Keratinocyte (primary cell): ENCODE measurements around the gene CREB3L2. TPM values are rescaled to one million over a fixed set of nuclear protein-coding genes. Genes with fewer than 3 reads are reported as not detected.

Source experiments
- DNase-seq: peaks from one replicate; pipeline ENCODE4 v3.0.0-alpha.2; 2011; ENCODE audit warnings: low read depth, missing footprints, low spot score
- FAIRE-seq: peaks from 2 replicates; lab custom pipeline; 2011; peaks lifted over from hg19 to GRCh38; lab: Jason Lieb, UNC
- H2AFZ ChIP-seq: 2 replicates; pipeline ENCODE4 v1.6.0; 2012; ENCODE audit warnings: low read length, control low read depth, inconsistent platforms; ENCODE audit not compliant: control insufficient read depth
- H3K27ac ChIP-seq: 2 replicates; pipeline ENCODE4 v1.5.1; 2011; ENCODE audit warnings: low read length; ENCODE audit not compliant: control insufficient read depth, insufficient read depth
- H3K27me3 ChIP-seq: 3 replicates; pipeline ENCODE4 v1.6.0; 2011; ENCODE audit warnings: low read length; ENCODE audit not compliant: control insufficient read depth, insufficient read depth; ENCODE audit errors: extremely low read depth
- H3K36me3 ChIP-seq, 2 experiments: 2 replicates in 1 of 2; 3 replicates in 1 of 2; pipeline ENCODE4 v1.5.1; 2011; ENCODE audit warnings: low read length in 2 of 2, mild to moderate bottlenecking in 1 of 2; ENCODE audit not compliant: control insufficient read depth in 2 of 2, insufficient read depth in 2 of 2; ENCODE audit errors: extremely low read depth in 1 of 2
- H3K4me1 ChIP-seq: 3 replicates; pipeline ENCODE4 v1.5.1; 2011; ENCODE audit warnings: low read length; ENCODE audit not compliant: control insufficient read depth, insufficient read depth; ENCODE audit errors: extremely low read depth
- H3K4me2 ChIP-seq: 3 replicates; pipeline ENCODE4 v1.6.0; 2011; ENCODE audit warnings: low read depth, low read length; ENCODE audit not compliant: control insufficient read depth, insufficient read depth; ENCODE audit errors: extremely low read depth
- H3K4me3 ChIP-seq, 3 experiments: fragments of 200-600 bp in 1 of 3; sonication (generic) in 1 of 3; 2 replicates in 2 of 3; 3 replicates in 1 of 3; pipeline ENCODE4 v1.5.1; 2011 to 2016; ENCODE audit warnings: low read length in 3 of 3, mild to moderate bottlenecking in 3 of 3, control low read depth in 2 of 3, inconsistent platforms in 1 of 3, low read depth in 1 of 3, mixed read lengths in 1 of 3, mixed run types in 1 of 3, moderate library complexity in 1 of 3; ENCODE audit not compliant: control insufficient read depth in 2 of 3, insufficient read depth in 2 of 3; ENCODE audit errors: extremely low read depth in 1 of 3
- H3K79me2 ChIP-seq: 2 replicates; pipeline ENCODE4 v1.6.0; 2012; ENCODE audit warnings: low read length; ENCODE audit not compliant: control insufficient read depth, insufficient read depth
- H3K9ac ChIP-seq: 3 replicates; pipeline ENCODE4 v1.6.0; 2011; ENCODE audit warnings: low read length; ENCODE audit not compliant: control insufficient read depth, insufficient read depth; ENCODE audit errors: extremely low read depth
- H3K9me1 ChIP-seq: 3 replicates; pipeline ENCODE4 v1.6.0; 2011; ENCODE audit warnings: low read length; ENCODE audit not compliant: control insufficient read depth, insufficient read depth; ENCODE audit errors: extremely low read depth
- H3K9me3 ChIP-seq: 2 replicates; pipeline ENCODE4 v1.5.1; 2012; ENCODE audit warnings: low read depth, low read length; ENCODE audit not compliant: control insufficient read depth
- H4K20me1 ChIP-seq: 3 replicates; pipeline ENCODE4 v1.6.0; 2011; ENCODE audit warnings: low read length; ENCODE audit not compliant: control insufficient read depth, insufficient read depth; ENCODE audit errors: extremely low read depth
- CTCF ChIP-seq, 3 experiments: IDR thresholded peaks in 1 of 3; conservative IDR thresholded peaks in 1 of 3; optimal IDR thresholded peaks in 1 of 3; 2 replicates in 2 of 3; 3 replicates in 1 of 3; pipeline versions ENCODE3 to v1.5.1; 2011; ENCODE audit warnings: low read length in 3 of 3, mild to moderate bottlenecking in 3 of 3, moderate library complexity in 2 of 3, control low read depth in 1 of 3, inconsistent platforms in 1 of 3; ENCODE audit not compliant: insufficient read depth in 2 of 3; ENCODE audit errors: extremely low read depth in 1 of 3
- EZH2 ChIP-seq: IDR thresholded peaks from one replicate; pipeline ENCODE4 v1.6.1; 2012; ENCODE audit warnings: inconsistent platforms, mild to moderate bottlenecking, low read length, moderate library complexity
- dilution Hi-C: fragments of 300-500 bp; cut with MboI; formaldehyde crosslinking; loops from one replicate; pipeline ENCODE4 v1.7.0; 2020; ENCODE audit warnings: low sequenced_read_pairs; ENCODE audit not compliant: extremely low pct_ligation_motif_present
- polyA plus RNA-seq, 5 experiments: library from polyadenylated mRNA; depleted of rRNA in 3 of 5; stranded (reverse) in 3 of 5; stranded (forward) in 1 of 5; unstranded in 1 of 5; fragments of >200 nt; gene quantifications; 1 replicate in 1 of 5; 2 replicates in 3 of 5; 3 replicates in 1 of 5; pipeline versions ENCODE4 v1.2.1 to v1.2.3, GENCODE V29; 2011 to 2012; ENCODE audit warnings: missing spikeins in 2 of 5, low read depth in 1 of 5, low replicate concordance in 1 of 5

CREB3L2 gene
- polyA plus RNA-seq, 1 donor (not counting 4 experiments of a cell fraction or from before 2014, with no cell fraction given), result 12.8 TPM

GRCh38 chr7:137878333-137878961, 123.4 kb downstream of the CREB3L2 start:
- H3K4me1 ChIP-seq, result peaks cover 39% of the 10 kb centered on the region
- dilution Hi-C loops, result no loop called here
- no peaks in the 10 kb centered on the region for H4K20me1 ChIP-seq
- H3K9me1 ChIP-seq, result peaks cover 2% of the 10 kb centered on the region
- no peak overlapping the region for H2AFZ ChIP-seq
- no peak for DNase-seq
- H3K27ac ChIP-seq, result no peak overlapping the region
- H3K27me3 ChIP-seq, result no peaks in the 10 kb centered on the region
- H3K4me2 ChIP-seq, result no peak overlapping the region
- H3K9me3 ChIP-seq, result no peaks in the 10 kb centered on the region
- FAIRE-seq, result no peak
- H3K36me3 ChIP-seq, result peaks cover 0 to 9% of the 10 kb centered on the region in 2 experiments
- H3K79me2 ChIP-seq, result no peaks in the 10 kb centered on the region
- H3K4me3 ChIP-seq, result no peak overlapping the region
- TF ChIP-seq CTCF (optimal IDR thresholded peaks at IDR 0.05 in 1 of 3, IDR thresholded peaks at IDR 0.05 in 1 of 3, conservative IDR thresholded peaks at IDR 0.05 in 1 of 3; ENCODE audit: extremely low read depth in 1 of 3, insufficient read depth in 2 of 3, low read length in 3 of 3) (no peak), EZH2 (no peak)
- H3K9ac ChIP-seq, result no peak overlapping the region

- Histone ChIP-seq H3K79me2 (no peaks in the 10 kb centered on the region), H3K36me3 (peaks cover 0 to 9% of the 10 kb centered on the region in 2 experiments)
- no peak for TF ChIP-seq EZH2
Observed at GRCh38 chr7:137877027-137877675, 124.7 kb downstream of the CREB3L2 start.

More at GRCh38 chr7:137877027-137877675, 124.7 kb downstream of the CREB3L2 start:
- no peaks in the 10 kb centered on the region for H3K9me1 ChIP-seq
- FAIRE-seq, result no peak
- no peak overlapping the region for H3K4me3 ChIP-seq
- dilution Hi-C loops, result no loop called here
- no peaks in the 10 kb centered on the region for H3K27me3 ChIP-seq
- no peak overlapping the region for H2AFZ ChIP-seq
- DNase-seq, result no peak
- no peak overlapping the region for H3K4me2 ChIP-seq
- H4K20me1 ChIP-seq, result no peaks in the 10 kb centered on the region
- H3K9ac ChIP-seq, result no peak overlapping the region
- H3K4me1 ChIP-seq, result peaks cover 28% of the 10 kb centered on the region
- H3K9me3 ChIP-seq, result no peaks in the 10 kb centered on the region
- H3K27ac ChIP-seq, result no peak overlapping the region
